GM21528 (cell line): Measurements from ENCODE around the gene EYS.

Experiments
- ATAC-seq: cut with Tn5 transposase; IDR thresholded peaks from one replicate; pipeline ENCODE4 v1.9.1; 2021; ENCODE audit warnings: mild to moderate bottlenecking, moderate library complexity; ENCODE audit not compliant: unreplicated experiment, low FRiP score

EYS gene

GRCh38 chr6:64777941-64778785 lies 928.9 kb downstream of the EYS start:
- ATAC-seq, result no peak

GRCh38 chr6:64776359-64776758 lies 930.7 kb downstream of the EYS start:
- no peak for ATAC-seq

- ATAC-seq, result no peak
Measured at GRCh38 chr6:64774881-64775280, 932.1 kb downstream of the EYS start.

GRCh38 chr6:64750910-64751309 lies 956.1 kb downstream of the EYS start:
- ATAC-seq, result no peak

- no peak for ATAC-seq
Measured at GRCh38 chr6:64737418-64737817, 969.6 kb downstream of the EYS start.

- ATAC-seq, result no peak
Measured at GRCh38 chr6:64736421-64736950, 970.5 kb downstream of the EYS start.

- ATAC-seq, result no peak
Measured at GRCh38 chr6:64733433-64733832, 973.6 kb downstream of the EYS start.

DNA sequence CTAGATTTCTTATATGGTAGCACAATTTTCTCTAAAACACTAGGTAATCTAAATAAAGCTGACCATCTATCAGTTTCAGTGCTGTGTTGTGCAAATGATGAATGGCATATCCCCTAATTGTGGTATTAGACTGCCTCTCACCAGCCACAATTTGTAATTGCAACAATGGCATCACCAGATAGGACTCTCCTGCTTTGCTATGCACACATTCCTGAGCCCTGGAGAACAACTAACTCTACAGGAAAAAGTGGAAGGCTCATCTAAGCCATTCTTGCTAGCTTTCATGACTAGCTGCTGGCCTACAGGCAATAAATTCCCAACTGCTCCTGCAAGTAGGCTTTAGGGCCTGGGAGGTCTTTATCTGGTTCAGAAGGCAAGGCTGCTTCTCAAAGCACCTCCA lies 974.1 kb downstream of the EYS start:
- ATAC-seq, result no peak

DNA sequence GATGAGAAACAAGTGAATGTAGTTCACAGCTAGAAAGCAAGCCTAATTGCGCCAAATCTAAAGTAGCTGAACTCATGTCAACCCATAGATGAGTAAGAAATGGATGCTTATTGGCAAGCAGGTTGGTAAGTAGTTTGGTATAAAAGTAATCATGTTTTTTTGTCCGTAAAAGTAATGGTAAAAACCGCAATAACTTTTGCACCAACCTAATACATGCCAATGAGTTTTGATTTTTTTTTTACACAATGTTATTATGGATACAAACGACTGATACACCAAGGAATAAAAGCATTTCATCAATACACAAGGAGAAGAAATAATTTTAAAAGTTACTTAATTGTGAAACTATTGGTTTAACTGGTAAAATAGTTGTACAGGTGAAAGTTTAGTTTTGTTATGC lies 977.5 kb downstream of the EYS start:
- ATAC-seq, result no peak

DNA sequence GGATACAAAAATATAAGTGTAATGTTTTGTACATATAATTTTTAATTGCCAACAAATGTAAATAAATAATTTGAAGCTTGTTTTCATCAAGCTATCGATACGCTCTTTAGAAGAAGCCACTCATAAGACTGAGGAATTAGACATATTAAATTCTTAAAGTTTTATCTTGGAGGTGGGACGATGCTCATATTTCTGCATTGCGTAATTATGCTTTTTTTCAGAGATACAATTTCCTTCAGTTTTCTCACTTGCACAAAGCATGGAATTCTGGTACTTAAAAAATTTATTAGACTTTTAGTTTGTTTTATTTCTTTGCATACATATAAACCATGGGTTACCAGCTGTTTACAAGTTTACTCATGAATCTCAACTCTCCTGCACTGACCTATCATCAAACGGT lies 980.0 kb downstream of the EYS start:
- ATAC-seq, result no peak

- ATAC-seq, result no peak
Measured at GRCh38 chr6:64724091-64724490, 982.9 kb downstream of the EYS start.

DNA sequence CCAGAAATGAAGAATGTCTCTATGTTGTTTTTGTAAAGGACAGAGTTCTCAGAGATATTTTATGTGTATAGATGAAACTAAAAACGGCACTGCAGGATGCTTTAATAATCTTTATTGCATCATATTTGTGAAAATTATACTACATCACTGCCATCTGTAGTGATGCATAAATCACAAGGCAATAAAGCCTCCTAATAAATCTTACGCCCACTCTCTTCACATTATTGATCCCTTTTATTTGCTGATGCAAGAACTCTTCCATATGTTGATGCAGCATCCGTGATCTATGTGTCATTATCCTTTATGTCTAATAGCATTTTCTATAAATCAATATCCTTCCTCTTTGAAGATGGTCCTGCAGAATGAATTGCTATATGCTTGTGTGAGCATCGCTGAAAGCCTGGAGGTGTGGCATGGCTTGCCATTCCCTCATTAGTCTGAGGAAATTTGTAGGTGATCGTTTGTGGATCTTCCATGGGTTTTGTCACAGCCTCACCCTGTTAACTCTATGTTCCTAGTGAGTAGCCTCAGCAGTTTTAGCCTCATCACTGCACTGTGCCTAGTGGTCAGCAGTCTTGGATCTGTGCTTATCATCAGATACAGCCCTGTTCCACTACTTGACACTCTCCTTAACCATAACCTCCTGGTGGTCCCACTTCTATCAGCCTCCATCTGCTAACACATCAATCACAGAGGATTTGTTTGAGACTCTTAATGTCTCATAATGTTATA lies 983.5 kb downstream of the EYS start:
- no peak for ATAC-seq

DNA sequence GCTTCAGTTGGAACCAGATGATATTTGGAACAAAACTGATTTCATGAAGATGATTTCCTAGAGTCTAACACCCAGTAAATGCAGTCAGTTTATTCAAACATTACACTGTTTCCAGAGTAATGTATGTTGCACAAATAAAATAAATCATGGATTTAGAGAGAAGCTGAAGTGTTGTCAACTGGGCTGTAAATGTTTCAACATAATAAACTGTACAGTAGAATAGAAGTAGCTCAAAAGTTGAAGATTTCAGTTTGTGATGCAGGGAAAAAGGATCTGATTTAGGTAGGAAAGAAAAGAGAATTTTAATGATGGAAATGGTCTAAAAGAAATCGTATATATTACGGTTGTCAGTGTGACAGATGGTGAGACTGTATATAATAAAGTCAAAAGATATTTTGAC lies 985.2 kb downstream of the EYS start:
- ATAC-seq, result no peak

DNA sequence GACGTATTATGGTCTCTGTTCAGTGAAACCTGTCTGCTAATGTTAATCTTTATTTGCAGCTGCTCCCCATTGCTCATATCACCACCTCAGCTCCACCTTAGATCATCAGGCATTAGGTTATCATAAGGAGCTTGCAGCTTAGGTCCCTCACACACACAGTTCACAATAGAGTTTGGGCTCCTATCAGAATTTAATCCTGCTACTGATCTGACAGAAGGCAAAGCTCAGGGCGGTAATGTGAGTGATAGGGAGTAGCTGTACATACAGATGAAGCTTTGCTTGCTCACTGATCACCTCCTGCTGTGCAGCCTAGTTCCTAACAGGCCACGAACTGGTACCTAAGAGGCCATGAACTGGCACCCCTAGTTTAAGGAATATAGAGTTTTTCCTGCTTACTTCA lies 989.7 kb downstream of the EYS start:
- no peak for ATAC-seq

DNA sequence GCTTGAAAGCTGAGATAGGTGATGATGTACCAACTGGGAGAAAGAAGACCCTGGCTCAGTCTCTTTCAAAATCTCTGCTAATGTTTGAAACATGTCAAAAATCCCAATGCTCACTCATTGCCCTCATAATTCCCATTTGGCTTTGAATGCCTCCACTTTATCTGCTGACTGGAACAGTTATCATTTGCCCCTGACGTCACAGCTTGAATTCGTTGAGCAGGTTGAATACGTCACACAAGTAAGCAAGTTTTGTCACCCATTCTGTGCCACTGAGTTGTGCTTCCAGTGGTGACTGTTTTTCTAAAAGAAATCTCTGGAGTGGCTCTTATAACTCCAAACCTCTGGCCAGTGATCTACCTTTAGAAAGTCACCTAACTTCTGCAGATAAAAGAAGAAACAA lies 991.4 kb downstream of the EYS start:
- no peak for ATAC-seq

DNA sequence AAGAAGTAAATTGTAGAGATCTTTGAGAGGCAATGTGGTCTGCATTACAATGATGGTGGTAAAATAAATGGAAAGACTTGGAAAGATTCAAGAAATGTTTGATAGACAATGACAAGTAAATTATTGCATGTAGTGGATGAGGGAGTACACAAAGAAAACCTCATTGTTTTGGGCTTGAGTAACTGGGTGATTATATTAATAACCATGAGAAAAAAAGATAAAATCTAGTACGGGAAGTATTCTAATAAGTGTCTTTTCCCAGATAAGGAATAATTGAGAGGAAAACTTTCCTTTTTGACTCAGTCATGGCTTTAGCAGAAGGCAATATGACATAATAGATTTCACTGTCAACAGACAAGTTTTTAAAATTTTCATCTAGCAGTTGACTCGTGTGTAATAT lies 993.0 kb downstream of the EYS start:
- no peak for ATAC-seq

GRCh38 chr6:64713175-64713574 lies 993.9 kb downstream of the EYS start:
- ATAC-seq, result no peak

DNA sequence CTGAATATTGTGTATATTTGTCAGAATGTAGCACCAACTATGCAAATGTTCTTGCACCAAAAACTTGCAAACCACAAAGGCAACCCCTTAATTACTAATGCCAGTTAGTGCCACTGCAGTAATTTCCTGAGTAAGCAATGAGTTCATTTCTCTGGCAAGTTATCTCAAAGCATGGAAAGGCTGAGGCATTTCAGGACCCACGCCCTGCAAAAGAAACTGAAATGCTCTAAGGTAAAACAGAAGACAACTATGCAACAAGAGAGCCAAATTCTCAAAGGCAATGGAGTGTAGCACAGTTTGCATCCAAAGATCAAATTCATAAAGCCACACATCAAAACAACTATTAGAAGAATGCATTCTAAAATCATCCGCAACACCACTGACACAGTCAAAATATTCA lies 994.4 kb downstream of the EYS start:
- ATAC-seq, result no peak

DNA sequence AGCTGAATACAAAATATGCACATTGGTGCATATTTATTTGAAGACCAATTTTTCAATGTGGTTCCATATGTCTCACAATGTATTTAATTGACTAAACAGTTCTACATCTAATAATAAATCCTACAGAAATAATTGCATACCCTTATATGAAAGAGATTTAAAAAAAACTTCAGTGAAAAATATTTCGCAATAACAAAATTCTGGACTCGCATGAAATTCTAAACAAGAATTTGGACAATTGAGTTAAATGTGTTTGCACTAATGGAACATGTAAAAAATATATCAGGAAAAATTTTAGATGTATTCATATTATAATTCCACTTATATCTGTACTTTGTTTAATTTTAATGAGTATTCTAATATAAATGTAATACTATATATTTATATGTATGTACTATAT lies 1003.1 kb downstream of the EYS start:
- no peak for ATAC-seq

DNA sequence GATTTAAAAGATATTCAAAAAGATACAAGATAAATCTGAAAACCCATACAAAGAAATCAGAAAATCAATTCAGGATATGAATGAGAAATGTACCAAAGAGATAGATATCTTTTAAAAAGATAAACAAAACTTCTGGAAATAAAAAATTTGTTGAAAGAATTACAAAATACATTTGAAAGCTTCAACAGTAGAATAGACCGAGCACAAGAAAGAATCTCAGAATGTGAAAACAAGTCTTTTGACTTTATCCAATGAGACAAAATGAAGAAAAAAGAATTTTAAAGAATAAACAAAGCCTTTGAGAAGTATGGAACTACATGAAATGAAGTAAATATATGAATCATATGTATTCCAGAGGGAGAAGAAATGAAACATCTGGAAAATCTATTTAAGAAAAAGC lies 1011.0 kb downstream of the EYS start:
- no peak for ATAC-seq

DNA sequence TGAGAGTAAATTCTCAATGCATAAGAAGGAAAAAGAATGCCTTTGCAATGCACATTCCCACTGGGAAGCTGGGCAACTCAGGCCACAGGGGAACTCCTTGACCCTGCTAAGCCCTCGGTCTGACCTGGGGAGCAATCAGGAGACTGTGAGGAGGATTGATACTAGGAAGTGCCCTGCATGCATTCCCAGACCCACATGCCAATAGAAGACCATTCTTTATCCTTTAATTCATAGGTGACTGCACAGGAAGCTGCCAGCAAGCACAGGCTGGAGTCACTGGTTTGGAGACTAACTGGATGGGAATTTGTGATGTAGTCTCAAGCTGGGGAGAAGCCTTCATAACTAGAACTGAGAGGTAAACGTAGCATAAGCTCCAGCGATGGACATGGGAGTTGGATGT lies 1012.7 kb downstream of the EYS start:
- no peak for ATAC-seq

DNA sequence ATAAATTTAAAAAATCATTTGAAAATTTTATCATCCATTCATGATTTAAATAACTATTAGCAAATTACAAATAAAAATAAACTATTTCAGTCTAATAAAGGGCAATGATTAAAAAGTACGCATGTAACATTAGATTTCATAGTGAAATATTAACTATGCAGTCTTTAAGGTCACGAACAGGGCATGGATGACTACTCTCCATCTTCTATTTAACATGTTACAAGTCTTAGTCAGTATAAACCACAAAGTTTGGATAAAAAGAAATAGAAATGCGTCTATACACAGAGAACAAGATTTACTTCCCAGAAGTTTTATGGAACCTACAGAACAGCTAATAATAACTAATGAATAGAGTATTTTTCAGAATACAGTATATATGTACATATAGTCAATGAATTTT lies 1016.0 kb downstream of the EYS start:
- no peak for ATAC-seq
